SHP77 treated with DMSO at 0.1 percent for 48 hours (cell line): ENCODE data around the gene STK32B.

Source experiments
- DNase-seq: peaks from one replicate; lab custom pipeline; 2025; lab: John Stamatoyannopoulos, UW

STK32B gene

GRCh38 chr4:5470318-5471198 is 419.3 kb downstream of the STK32B start:
- no peak for DNase-seq

DNA sequence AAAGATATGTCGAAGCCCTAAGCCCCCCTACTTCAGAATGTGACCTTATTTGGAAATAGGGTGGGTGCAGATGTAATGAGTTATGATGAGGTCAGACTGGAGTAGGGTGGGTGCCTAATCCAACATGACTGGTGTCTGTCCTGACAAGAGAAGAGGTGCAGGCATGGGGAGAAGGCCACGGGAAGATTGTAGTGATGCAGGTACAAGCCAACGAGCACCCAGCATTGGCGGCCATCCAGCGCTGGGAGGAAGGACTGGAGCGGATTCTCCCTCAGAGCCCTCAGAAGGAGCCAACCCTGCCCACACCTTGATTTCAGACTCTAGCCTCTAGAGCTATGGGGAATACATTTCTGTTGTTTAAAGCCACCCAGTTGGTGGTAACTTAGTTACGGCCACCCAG is 419.9 kb downstream of the STK32B start:
- no peak for DNase-seq

- DNase-seq, result no peak
Observed at GRCh38 chr4:5471691-5472090, 420.4 kb downstream of the STK32B start.

DNA sequence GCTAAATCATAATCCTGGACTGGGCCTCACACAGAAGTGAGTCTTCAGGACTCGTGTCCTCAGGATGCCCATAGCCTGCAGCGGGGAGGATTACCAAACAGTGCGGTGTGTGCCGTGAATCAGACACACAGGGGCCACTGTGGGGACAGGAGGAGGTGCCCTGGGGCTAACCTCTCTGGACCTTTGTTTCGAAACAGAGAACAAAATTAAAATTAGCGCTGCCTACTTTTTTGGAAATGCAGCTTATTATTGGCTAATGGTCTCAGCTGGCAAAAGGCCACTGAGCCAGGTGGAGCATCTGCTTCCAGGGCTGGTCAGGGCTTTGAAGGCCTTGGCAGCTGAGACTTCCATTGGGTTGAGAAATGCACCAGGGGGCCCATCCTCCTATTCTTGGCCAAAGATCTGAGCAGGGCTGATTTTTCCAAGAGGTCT is 420.9 kb downstream of the STK32B start:
- DNase-seq, result no peak

- no peak for DNase-seq
Observed at GRCh38 chr4:5473125-5473524, 421.8 kb downstream of the STK32B start.

DNA sequence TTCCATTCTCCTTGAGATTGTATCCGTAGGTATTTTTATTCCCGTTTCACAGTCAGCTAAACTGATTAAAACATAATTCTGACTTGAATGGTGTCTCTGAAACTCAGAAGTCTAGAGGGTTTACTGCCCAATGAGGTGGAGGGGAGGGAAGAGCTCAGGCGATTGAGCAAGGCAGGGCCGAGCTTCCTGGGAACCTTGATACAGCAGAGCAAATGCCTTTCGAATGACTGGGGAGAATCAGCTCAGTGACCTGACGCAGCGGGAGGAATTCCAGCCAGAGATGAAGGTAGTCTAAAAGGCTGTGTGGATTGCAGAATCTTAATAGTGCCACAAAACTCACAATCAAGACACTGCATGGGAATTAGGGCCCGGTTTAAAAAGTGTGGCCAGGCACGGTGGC is 423.5 kb downstream of the STK32B start:
- no peak for DNase-seq

DNA sequence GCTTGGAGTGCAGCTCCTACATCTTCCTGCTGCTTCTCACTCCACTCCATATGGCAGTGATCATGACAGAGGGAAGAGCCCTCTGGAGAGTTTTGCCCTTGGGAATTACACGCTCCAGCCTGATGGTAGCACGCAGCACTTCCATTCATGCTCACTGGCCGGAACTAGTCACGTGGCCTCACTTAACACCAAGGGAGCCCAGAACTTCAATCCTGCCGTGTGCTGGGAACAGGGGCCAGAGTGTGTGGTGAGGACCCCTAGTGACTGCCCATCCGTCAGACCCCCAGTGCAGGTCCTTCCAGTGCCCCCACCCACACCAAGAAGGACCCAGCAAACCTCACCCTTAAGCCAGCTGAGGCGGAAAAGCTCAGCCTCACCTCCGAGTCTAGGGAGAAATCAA is 426.3 kb downstream of the STK32B start:
- DNase-seq, result no peak

DNA sequence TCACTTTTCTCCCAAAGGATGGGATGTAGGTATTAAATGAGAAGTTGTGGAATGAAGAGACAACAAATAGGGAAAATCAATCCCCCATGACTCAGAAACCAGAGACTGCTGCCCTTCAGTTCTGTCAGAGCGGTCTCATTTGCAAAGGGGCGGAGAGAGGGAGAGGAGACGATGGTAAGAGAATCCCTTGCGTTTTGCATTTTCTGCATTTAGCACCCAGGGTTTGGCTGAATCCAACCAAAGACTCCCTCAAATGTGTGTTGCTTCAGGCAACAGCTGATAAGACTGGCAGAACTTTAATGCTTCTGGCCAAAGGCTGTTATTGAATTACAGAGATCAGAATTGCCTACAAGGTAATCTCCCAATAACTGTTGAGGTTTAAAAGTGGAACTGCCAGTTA is 426.9 kb downstream of the STK32B start:
- DNase-seq, result no peak

GRCh38 chr4:5478697-5479096 is 427.4 kb downstream of the STK32B start:
- no peak for DNase-seq

DNA sequence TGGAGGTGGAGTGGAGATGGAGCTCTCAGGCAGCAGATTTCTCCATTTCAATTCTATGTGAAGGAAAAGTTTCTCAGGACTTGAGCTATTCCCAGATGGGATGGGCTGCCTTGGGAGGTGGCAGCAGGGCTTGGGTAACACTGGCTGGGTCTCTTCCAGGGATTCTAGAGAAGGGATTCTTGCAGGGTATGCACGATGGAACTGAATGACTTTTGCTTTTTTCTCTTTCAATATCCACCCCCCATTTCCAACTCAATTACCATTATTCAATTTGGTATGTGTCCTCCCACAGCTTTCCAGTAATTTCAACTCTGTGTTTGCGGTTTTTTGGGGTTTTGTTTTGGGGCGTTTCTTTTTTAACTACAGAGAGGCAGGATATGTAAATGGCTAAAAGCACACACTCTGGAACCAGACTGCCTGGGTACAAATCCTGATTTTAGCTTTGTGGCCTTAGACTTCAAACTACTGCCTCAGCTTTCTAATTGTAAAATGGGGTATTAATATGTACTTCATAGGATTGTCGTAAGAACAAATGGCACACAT is 428.3 kb downstream of the STK32B start:
- no peak for DNase-seq

DNA sequence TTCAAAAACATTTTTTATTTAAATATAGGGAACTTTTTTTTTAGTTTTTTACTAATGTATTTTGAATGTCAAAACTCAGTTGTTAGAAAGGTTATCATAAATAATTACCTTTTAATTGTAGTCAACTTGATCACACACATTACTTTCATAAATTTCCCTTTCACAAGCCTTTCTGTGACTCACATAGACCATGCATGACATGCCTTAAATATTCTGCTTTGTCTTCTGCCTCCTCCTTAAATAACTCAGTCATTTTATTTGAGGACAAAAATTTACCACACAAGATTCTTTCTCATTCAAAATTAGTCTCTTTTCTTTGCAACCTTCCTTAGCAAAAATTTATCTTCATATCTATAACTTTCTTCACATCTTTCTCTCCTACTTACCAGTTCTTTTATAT is 437.1 kb downstream of the STK32B start:
- no peak for DNase-seq

DNA sequence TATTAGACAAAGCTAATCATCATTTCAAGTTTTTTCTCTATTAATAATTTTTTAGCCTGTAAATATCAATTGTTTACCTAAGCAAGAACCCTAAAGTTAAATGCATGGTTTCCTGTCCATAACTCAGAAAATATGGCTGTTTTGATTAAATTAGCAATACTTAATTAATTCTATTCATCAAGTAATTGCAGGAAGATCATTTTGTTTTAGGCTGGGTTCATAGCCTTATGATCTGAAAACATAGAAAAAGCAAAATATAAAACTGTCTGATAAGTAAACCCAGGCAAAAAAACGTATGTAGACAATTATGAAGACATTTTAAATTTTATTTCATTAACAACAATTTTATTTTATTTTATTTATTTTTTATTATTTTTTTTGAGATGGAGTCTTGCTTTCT is 438.0 kb downstream of the STK32B start:
- DNase-seq, result no peak

DNA sequence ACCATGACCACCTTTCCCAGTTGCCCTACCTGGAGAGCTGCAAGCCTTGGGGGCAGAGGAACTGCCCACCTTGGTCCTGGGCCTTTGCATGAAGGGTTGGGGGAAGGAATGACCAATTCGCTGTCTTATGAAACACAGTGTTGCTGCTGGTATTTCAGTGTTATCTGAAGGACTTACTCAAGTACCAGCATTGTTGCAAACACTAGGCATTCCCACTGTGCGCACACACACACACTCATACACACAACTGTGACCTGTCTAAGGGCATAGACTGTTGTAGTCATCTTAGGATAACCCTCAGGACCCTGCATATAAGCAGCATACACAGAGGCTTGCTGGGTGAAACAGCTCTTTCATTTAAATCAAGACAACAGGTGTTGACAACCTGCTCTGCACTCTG is 446.2 kb downstream of the STK32B start:
- DNase-seq, result no peak

DNA sequence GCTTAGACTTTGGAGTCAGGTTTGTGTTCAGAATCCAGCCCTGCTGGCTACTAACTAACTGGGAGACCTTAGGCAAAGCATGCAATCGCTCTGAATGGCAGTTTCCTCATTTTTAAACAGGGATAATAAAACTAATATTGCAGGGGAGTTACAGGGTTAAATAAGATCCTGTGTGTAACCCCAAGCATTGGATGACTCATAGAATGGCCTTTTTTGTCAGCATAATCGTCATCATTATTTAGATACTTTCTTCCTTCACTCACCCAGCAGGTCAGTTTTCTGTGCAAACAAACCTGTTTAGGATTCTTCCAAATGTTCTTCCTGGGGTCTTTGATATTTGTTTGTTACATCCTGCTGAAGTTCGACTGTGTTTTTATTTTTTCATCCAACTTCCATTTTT is 448.9 kb downstream of the STK32B start:
- DNase-seq, result no peak

GRCh38 chr4:5503336-5503936 is 452.2 kb downstream of the STK32B start:
- no peak for DNase-seq

- no peak for DNase-seq
Observed at GRCh38 chr4:5504486-5504885, 453.2 kb downstream of the STK32B start.

GRCh38 chr4:5510504-5510903 is 459.2 kb downstream of the STK32B start:
- no peak for DNase-seq

- no peak for DNase-seq
Observed at GRCh38 chr4:5511791-5512190, 460.5 kb downstream of the STK32B start.

DNA sequence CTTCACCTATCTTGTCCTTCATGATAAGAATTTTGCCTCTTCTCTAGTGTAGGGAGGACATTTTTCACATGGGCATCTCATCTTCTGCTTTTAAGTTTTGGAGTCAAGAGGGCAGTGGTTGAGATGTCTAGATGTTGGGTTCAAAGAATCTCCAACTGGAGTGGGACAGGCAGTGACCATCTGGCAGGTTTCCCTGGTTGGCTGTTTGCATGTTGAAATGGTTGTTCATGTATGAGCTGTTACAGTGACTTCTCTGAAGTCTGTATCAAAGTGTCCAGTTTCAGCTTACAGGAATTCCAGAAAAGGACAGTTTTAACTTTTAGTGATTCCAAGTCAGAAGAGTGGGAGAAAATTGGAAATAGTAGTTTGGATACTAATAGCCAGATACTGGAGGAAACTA is 464.4 kb downstream of the STK32B start:
- DNase-seq, result no peak

GRCh38 chr4:5517372-5517771 is 466.1 kb downstream of the STK32B start:
- DNase-seq, result no peak

DNA sequence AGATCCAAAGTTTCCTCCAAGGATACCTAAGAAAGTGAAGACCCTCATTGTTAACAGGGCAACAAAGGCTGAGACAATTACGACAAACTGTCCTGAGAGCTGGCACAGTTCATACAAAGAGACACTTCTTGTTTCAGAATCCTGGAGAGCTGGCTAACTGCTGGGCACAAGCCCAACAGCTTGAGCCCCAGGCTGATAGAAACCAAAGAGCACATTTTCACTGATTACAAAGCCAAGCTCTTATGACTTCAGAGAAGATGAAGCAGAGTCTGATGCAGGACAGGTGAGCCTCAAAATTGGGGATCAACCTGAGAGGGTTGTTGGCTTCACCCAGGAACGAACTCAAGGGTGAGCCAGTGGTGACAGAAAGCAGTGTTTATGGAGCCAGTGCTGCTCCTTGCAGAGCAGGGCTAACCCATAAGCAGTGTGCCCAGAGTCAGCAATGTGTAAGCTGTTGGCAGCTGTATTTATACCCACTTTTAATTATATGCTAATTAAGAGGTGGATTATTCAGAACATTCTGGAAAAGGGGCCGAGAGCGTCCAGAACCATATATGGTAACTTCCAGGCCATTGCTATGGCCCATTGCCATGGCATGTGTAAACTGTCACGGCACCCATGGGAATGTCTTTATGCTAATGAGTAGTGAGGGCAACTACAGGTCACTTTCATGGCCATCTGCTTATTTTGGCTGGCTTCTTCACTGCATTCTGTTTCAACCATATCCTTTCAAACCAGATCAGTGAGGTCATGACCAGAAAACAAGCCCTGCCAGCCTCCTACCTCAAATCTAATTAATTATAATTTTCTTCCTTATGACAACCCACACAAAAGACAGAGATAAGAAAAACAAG is 473.4 kb downstream of the STK32B start:
- DNase-seq, result no peak

- no peak for DNase-seq
Observed at GRCh38 chr4:5526080-5526846, 475.0 kb downstream of the STK32B start.
